Activated CD8-positive, alpha-beta memory T cell treated with anti-CD3 and anti-CD28 coated beads, Interleukin-2, amount 50 U/mL, for 24 hours (primary cell): ENCODE data around the gene ZNF275.
"Not testable (repeated sequence)": the region's sequence is repeated elsewhere in the genome, so short reads cannot be mapped to it uniquely, and the experiment has no call there.

Experiments
- DNase-seq: peaks from one replicate; pipeline ENCODE4 v3.0.0-alpha.2; 2020; ENCODE audit errors: extremely low read depth

ZNF275 gene

DNA sequence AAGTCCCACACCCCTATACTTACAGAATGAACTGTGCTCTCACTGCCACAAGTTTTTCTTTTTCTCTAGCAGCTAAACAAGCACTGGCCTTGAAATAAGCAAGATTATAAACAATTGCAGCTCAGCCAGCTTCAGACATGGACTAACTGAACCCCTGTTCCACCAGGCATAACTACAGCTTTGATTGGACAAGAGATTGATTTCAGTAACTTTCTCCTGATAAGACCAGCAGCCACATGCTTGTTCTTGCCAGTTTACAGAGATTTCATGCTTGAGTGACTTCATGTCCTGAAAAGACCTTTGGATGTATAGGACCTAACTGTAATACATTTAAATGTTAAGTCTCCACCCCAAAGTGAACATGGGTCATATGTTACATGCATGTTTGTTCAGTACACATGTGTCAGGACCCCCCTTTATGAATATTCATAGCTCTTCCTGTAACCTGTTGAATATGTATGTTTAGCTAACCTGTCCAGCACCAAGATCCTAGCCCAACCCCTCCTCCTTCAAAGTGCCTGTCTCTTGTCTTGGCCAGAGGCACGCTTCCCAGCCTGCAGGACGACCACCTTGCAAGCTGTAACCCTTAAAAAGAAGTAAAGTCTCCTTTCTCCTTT is 27.9 kb downstream of the ZNF275 start:
- DNase-seq: no peak

DNA sequence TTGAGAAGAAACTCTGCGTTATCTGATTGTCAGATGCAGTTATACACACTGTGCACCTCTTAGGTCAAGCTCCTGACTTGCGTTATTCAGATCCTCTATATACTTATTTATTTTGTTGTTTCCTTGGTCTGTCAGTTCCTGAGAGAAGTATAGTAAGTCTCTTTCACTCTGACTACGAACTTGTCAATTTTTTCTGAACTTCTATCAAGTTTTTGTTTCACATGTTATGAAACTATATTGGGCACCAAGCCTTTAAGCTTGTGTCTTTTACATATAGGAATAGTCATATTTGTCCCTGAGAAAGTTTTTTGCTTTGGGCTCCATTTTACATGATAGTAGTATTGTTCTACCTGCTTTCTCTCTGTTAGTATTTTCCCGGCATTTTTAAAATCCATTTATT is 31.7 kb downstream of the ZNF275 start:
- no peak for DNase-seq

GRCh38 chrX:153366119-153366518 is 32.2 kb downstream of the ZNF275 start:
- no peak for DNase-seq

- DNase-seq: no peak
These were observed 33.1 kb downstream of the ZNF275 start for GRCh38 chrX:153366878-153367538.

DNA sequence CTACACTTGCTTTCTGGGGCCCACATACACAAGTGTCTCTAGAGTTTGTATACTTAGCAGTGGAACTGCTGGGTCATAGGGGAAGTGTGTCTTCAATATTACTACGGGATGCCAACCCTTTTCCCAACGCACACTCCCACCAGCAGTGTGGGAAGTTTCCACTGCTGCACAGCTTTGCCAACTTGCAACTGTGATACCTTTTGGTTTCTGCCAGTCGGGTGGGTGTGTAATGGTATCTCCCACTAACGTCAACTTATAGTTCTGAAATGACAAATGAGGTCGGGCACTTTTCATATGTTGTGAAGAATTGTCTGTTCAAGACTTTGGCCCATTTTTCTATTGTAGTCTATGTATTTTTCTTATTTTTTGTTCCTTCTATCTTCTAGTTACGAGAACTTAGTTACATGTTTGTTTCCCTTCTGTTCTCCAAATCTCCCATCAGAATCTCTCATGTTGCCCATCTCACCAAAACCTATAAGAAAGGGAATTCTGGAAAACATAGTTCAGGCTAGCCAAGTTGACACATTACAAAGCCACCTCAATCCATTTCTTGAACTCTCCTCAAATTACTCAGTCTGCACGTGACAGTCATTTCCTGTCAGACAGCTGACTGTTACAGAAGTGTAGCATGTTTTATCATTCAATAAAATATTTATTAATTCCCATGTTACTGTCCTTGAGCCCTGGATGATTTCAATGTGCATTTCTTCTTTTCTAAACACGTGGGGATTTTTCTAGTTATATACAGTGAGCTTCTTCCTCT is 36.5 kb downstream of the ZNF275 start:
- DNase-seq: no peak

DNA sequence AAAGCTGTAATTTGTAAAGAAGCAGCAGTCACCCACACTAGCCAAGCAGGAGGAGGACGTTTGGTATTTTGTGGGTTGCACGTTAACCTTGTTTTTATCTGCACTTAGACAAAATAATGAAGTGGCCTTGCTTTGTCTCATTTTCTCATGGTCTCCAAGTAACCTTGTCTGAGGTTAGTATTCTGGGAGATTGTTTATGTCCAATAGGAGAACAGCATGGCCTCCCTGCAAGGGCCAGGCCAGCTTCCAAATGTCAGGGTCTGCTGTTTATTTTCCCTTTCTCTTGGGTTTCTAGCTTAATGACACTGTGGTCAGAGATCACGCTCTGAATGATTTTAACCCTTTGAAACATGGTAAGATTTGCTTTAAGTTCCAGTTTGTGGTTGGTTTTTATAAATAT is 37.3 kb downstream of the ZNF275 start:
- no peak for DNase-seq

DNA sequence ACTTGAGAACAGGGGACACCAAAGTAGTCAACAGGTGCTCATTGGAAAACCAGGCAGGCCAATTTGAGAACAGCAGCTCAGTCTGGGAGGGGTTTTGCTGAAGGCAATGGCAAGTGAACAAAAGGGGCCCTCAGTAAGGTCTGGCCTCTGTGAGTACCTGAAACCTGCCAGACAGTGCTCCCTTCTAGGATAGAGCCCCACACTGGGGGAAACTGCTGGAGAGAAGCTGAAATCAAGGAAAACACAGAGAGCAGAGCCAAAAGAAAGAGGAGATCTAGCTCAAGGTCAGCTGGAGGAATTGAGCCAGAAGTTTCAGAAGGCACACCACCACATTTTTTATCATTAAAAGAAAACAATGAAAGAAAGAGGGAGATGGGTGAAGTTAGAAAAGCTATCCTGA is 39.0 kb downstream of the ZNF275 start:
- DNase-seq: no peak

GRCh38 chrX:153374426-153374825 is 40.5 kb downstream of the ZNF275 start:
- DNase-seq: no peak

DNA sequence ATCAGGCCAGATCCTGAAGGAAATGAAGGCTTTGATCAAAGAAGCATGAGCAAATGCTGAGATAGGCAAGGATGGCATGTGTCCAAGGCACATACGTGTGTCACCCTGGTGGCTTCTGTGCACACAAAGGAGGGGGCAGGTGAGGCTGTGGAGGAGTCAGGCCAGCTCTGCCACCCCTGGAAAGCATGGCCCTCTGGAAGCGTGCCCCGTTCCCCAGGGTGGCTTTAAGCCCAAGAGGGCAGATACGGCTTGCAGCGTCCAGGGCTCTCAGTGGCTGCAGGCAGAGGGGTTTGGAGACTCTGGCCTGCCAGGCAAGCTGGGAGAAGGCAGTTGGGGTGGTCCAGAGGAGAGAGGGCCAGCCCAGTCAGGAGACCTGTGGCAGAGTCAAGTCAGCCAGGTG is 41.6 kb downstream of the ZNF275 start:
- DNase-seq: no peak

- DNase-seq: no peak
These were observed 43.8 kb downstream of the ZNF275 start for GRCh38 chrX:153377727-153378126.

DNA sequence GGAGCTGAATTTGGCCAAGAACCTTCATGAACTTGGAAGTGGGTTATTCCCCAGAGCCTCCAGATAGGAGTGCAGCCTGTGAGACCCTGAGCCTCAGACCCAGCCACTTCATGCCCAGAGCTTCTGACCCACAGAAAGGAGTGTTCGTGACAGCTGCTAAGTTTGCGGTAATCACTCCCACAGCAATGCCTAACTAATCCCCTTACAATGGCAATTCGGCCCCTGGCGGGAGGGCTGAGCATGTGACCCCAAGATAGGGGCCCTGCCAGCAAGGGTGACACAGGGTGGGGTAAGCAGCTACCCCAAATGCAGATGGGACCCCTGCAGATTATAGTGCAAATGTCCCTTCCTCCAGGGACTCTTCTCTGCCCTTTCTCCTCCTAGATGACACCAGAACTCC is 44.7 kb downstream of the ZNF275 start:
- DNase-seq: no peak

DNA sequence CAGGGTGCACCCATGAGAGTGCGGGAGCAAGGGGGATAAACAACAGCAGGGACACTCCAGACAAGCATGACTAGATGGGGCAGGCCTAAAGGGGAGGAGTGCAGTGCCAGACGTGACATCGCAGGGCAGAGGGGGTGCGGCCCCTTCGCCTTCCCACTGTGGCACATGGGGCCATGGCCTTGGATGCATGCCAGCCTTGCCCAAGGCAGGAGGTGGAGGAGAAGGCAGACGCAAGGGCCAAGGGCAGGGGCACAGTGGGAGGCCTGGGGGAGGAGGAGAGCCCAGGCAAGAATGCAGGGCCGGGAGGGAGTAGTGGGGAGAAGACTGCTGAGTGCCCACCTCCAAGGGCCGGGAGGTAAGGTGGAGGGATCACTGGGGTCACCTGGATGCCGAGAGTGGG is 45.6 kb downstream of the ZNF275 start:
- no peak for DNase-seq

- DNase-seq: no peak
These were observed 46.1 kb downstream of the ZNF275 start for GRCh38 chrX:153379971-153380581.

DNA sequence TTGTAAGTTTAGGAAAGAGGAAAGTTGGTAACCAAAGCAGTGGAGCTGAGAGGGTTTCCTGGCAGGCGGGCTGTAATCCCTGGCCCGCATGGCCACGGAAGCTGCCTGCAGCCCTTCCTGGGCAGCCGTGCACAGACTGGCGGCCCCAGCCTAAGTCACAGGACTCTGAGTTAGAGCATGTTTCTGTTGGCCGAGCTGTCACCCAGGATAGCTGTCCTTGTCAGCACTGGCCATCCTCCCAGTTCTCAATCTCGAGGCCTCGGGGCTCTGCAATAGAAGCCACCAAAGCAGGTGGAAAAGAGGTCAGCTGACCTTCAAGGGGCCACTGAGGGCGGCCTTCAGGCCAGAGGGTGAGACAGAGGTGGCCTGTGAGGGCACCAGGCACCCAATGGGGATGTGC is 46.7 kb downstream of the ZNF275 start:
- no peak for DNase-seq

DNA sequence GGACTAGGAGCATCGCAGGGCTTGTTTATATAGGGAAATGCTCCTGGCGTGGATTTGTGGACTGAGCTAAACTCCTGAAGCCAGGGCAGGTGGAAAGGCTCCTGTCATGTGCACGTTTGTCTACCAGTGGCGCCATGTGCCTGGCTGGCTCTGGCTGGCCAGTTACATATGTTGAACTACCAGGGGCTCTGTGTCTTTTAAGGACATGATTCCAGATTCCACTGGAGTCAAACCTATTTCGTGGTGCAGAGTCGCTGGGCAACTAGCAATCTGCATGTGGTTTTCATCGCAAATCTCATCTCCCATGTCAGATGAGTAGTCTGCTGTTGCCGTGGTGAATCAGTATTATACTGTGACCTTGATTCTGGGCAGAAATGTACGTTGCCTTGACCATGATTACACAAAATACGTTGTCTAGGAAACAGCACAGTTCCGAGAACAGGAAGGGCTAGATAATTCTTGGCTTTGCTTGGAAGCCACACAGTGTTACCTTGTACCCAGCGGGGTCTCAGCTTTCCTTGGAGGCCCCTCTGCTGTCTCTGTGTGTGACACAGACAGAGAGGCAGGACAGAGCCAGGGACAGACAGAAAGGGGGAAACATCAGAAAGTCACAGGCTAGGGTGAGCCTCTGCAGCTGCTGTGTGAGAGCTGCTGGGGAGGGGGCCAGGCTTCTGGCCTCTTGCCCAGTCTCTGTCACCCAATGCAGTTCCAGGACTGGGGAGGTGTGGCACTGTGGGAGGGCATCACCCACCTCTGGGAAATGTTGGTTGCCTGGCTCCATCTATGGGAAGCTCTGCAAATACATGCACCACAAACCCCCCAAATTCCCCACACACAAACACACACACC is 48.0 kb downstream of the ZNF275 start:
- no peak for DNase-seq

DNA sequence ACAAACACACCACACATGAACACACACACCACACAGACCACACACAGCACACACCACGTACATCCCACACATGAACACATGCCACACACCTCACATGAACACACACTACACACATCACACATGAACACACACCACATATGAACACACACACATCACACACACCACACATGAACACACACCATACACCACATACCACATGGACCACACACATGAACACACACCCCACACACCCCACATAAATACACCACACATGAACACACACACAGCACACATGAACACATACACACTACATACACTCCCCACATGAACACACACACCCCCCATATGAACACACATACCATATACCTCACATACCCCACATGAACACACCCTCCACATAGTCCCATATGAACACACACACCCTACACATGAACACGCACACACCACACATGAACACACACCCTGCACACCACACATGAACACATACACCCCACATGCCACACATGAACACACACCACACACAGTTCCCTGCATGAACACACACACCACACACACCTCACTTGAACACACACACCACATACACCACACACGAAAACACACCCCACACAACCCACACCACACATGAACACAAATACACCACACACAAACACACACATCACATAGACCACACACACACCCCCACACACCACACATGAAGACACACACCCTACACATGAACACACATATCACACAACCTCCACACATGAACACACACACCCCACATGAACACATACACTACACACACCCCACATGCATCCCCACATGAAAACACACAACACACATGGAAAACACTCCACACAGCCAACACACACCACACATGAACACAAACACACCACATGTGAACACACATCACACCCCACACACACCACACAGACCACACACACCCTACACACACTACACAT is 48.9 kb downstream of the ZNF275 start:
- DNase-seq: no peak

DNA sequence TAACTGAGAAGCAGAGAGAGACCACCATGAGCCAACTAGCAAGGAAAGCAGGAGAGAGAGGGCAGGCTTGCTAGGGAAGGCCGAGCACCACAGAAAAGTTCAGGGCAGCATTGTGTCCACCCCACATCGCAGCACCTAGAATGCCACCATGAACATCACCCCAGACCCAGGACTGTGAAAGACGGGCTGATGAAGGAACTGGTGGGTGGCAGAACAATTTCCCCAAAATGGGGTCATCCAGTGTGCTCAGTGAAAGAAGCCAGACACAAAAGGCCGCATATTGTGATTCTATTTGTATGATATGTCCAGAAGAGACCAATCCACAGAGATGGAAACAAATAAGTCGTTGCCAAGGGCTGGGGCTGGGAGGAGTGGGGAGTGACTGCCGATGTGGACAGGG is 50.4 kb downstream of the ZNF275 start:
- DNase-seq: no peak

DNA sequence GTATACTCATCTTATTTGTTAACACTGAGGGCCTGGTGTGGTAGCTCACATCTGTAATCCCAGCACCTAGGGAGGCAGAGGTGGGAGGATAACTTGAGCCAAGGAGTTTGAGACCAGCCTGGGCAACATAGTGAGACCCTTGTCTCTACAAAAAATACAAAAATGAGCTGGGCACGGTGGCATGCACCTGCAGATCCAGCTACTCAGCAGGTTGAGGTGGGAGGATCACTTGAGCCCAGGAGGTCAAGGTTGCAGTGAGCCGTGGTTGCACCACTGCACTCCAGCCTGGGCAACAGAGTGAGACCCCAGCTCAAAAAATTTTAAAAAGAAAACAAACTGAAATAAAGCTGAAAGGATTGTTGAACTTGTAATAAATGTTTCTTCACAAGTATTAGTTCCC is 51.0 kb downstream of the ZNF275 start:
- not testable (repeated sequence) for DNase-seq

GRCh38 chrX:153386097-153386496 is 52.1 kb downstream of the ZNF275 start:
- no peak for DNase-seq

GRCh38 chrX:153387345-153387744 is 53.4 kb downstream of the ZNF275 start:
- no peak for DNase-seq
